ENCODE data around the gene KCNC1.

The KCNC1 gene

GRCh38 chr11:17801166-17801565 is 66.6 kb downstream of the KCNC1 start:
- Histone ChIP-seq H3K4me1 (no peaks in the 10 kb centered on the region), H3K36me3 (no peaks in the 10 kb centered on the region), H3K4me3 (ENCODE audit: low read depth, low read length) (no peak overlapping the region), H3K27me3 (no peaks in the 10 kb centered on the region), H3K9me3 (no peaks in the 10 kb centered on the region)
- TF ChIP-seq, protein P1, sequence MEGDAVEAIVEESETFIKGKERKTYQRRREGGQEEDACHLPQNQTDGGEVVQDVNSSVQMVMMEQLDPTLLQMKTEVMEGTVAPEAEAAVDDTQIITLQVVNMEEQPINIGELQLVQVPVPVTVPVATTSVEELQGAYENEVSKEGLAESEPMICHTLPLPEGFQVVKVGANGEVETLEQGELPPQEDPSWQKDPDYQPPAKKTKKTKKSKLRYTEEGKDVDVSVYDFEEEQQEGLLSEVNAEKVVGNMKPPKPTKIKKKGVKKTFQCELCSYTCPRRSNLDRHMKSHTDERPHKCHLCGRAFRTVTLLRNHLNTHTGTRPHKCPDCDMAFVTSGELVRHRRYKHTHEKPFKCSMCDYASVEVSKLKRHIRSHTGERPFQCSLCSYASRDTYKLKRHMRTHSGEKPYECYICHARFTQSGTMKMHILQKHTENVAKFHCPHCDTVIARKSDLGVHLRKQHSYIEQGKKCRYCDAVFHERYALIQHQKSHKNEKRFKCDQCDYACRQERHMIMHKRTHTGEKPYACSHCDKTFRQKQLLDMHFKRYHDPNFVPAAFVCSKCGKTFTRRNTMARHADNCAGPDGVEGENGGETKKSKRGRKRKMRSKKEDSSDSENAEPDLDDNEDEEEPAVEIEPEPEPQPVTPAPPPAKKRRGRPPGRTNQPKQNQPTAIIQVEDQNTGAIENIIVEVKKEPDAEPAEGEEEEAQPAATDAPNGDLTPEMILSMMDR (IDR thresholded peaks at IDR 0.05; ENCODE audit: low read depth, low read length) = no peak
- DNase-seq = no peak

DNA sequence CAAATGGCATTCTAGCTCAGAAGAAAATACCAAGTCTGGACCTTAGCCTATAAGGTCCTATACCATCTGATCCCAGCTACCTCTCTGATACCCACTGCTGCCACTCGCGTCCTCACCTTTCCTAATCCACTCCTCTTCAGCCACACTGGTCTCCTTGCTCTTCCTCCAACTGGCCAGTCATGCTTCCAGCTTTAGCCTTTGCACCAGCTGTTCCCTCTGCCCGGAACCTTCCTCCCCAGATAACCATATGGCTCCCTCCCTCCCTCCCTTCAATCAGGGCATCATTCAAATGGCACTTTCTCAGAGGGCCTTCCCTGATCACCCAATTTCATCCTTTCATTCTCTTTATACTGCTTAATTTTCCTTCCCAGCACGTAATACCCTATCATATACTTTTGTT is 67.9 kb downstream of the KCNC1 start:
- no peak for DNase-seq
- Histone ChIP-seq H3K9me3 (no peaks in the 10 kb centered on the region), H3K36me3 (no peaks in the 10 kb centered on the region), H3K4me1 (no peaks in the 10 kb centered on the region), H3K27me3 (no peaks in the 10 kb centered on the region), H3K4me3 (ENCODE audit: low read depth, low read length) (no peak overlapping the region)
- TF ChIP-seq, protein P1 (IDR thresholded peaks at IDR 0.05; ENCODE audit: low read depth, low read length) = no peak

DNA sequence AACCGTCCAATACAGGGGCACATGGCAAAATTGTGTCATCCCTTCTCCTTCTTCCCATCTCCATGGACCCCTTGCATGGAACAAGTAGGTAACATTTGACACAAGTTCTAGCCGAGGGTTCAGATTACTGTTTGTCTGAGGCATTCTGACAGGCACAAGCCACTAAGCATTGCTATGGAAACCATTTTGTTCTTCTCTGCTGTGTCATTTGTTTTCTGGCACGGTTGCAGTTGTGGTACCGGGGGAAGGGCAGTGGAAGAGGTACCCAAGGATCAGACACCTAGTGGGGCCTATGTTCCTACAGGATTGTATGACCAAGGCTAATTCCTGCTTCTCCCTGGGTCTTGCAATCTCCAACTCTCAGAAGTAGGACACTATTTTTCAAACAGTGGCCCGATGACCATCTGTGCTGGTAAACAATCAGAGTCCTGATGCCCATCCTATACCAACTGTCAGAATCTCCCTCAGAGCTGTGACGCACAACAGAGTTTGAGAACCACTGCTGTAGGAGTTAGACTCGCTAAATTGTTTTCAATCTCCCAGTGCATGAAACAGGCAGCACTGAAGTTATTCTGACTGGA is 69.3 kb downstream of the KCNC1 start:
- no peak for DNase-seq
- no peak overlapping the region for H3K4me3 ChIP-seq (ENCODE audit: low read depth, low read length)
- no peaks in the 10 kb centered on the region for H3K4me1 ChIP-seq
- no peaks in the 10 kb centered on the region for H3K9me3 ChIP-seq
- H3K27me3 ChIP-seq = no peaks in the 10 kb centered on the region
- TF ChIP-seq, protein P1 (IDR thresholded peaks at IDR 0.05; ENCODE audit: low read depth, low read length) = no peak
- no peaks in the 10 kb centered on the region for H3K36me3 ChIP-seq

- Histone ChIP-seq H3K36me3 (no peaks in the 10 kb centered on the region), H3K27me3 (no peaks in the 10 kb centered on the region), H3K9me3 (no peaks in the 10 kb centered on the region), H3K4me1 (no peaks in the 10 kb centered on the region), H3K4me3 (ENCODE audit: low read depth, low read length) (no peak overlapping the region)
- DNase-seq = no peak
- TF ChIP-seq, protein P1 (IDR thresholded peaks at IDR 0.05; ENCODE audit: low read depth, low read length) = no peak
These were observed 70.5 kb downstream of the KCNC1 start for GRCh38 chr11:17805043-17805442.

- H3K36me3 ChIP-seq = no peaks in the 10 kb centered on the region
- no peak for DNase-seq
- H3K9me3 ChIP-seq = no peaks in the 10 kb centered on the region
- H3K4me3 ChIP-seq (ENCODE audit: low read depth, low read length) = no peak overlapping the region
- no peaks in the 10 kb centered on the region for H3K27me3 ChIP-seq
- H3K4me1 ChIP-seq = no peaks in the 10 kb centered on the region
- TF ChIP-seq, protein P1 (IDR thresholded peaks at IDR 0.05; ENCODE audit: low read depth, low read length) = no peak
These were observed 71.3 kb downstream of the KCNC1 start for GRCh38 chr11:17805873-17806272.

GRCh38 chr11:17807034-17807433 is 72.5 kb downstream of the KCNC1 start:
- DNase-seq = no peak
- Histone ChIP-seq H3K36me3 (no peaks in the 10 kb centered on the region), H3K27me3 (no peaks in the 10 kb centered on the region), H3K4me3 (ENCODE audit: low read depth, low read length) (no peak overlapping the region), H3K9me3 (no peaks in the 10 kb centered on the region), H3K4me1 (no peaks in the 10 kb centered on the region; the same call in 1 of the 2 replicates)
- TF ChIP-seq, protein P1 (IDR thresholded peaks at IDR 0.05; ENCODE audit: low read depth, low read length) = no peak
